ENCODE results near the gene EGR1.
"Not testable (repeated sequence)": the region's sequence is repeated elsewhere in the genome, so short reads cannot be mapped to it uniquely, and the experiment has no call there.

EGR1 gene

DNA sequence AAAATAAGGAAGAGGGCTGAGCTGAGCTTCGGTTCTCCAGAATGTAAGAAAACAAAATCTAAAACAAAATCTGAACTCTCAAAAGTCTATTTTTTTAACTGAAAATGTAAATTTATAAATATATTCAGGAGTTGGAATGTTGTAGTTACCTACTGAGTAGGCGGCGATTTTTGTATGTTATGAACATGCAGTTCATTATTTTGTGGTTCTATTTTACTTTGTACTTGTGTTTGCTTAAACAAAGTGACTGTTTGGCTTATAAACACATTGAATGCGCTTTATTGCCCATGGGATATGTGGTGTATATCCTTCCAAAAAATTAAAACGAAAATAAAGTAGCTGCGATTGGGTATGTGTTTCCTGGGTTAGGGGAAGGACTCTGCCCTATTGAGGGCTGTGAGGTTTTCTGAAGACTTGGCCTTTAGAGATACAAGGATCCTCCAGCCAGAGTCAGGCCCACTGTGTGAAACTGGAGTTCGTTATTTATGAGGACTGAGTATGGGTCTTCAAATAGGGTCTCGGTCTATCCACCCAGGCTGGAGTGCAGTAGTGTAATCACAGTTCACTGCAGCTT lies 3.8 kb downstream of the EGR1 start:
- no peak for DNase-seq (ENCODE audit: low read depth in 2 of 2, low spot score in 1 of 2)

DNA sequence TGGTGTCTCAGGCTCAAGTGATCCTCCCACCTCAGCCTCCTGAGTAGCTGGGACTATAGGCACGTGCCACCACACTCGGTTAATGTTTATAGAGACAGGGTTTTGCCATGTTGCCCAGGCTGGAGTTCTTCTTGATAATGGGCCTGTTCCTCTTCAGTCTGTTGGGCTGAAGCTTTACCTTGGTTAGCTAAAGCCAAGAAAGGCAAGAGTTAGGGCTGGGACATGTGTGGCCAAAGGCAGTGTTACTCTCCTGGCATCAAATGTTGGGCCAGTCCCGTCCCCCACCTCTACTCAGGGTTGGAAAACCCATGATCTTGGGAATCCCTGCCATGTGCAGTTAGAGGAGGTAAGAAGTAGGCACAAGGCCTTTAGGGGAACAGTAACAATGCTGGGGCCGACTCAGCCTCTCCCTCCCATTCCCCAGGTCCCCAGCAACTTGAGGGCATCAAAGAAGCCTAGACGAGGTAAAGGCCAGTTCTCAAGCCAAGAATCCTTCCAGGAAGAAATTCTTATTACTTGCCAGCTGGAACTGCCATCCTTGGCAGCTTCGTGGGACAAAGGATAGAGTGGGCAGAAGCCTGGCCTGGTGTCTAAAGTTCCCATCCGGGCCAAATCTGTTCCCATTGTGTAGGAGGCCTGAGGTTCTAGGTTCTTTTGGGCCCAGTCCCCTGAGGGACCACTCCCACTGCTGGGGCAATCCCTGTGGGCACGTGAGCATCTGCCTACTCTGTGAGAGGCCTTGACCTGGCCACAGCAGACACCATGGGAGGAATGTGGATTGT lies 4.5 kb downstream of the EGR1 start:
- no peak for DNase-seq (ENCODE audit: low read depth in 2 of 2, low spot score in 1 of 2)

DNA sequence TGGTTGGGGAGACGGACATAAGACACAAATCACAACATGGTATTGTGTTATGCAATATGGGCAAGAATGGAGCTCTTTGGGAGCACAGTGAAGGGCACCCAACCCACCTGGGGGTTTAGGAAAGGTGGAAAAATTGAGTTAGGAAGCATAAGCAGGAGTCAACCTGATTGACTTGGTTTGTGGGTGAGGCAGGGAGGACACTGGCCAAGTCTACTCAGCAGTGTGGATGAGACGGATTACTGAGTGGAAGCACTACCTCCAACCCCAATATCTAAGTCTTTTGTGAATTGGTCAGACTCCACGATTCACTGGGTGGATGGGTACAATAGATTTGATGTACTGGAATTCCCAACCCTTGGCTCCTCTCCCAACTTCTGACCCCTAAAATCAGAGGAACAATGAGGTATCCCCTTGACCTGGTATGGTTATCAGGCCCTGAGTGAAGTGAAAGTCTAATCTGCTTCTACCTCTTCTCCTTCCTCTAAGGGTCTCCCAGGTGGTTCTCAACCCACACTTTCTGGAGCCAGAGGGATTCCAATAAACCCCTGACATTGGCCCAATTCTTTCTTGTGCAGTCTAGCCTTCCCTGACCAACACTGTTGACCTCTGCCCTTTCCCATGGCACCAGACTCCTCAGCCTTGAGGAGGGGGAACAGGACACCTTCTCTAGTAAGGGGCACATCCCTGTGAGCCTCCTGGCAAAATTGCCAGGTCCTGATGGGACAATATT lies 5.2 kb downstream of the EGR1 start:
- DNase-seq (ENCODE audit: low read depth in 2 of 2, low spot score in 1 of 2): no peak

DNA sequence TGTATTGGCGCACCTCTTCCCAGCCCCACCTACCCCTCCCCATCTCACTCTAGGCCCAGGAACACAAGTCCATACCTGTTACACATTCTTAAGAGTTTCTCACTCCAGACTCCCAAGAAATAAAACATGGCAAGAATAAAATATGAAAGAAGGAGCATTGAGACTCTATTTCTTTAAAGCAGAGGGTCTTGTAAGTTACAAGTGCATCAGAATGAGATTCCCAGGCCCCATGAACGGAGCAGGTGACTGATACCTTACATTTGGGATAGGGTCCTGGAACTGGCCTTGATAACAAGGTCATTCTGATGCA lies 5.7 kb downstream of the EGR1 start:
- DNase-seq (ENCODE audit: low read depth in 2 of 2, low spot score in 1 of 2): no peak

DNA sequence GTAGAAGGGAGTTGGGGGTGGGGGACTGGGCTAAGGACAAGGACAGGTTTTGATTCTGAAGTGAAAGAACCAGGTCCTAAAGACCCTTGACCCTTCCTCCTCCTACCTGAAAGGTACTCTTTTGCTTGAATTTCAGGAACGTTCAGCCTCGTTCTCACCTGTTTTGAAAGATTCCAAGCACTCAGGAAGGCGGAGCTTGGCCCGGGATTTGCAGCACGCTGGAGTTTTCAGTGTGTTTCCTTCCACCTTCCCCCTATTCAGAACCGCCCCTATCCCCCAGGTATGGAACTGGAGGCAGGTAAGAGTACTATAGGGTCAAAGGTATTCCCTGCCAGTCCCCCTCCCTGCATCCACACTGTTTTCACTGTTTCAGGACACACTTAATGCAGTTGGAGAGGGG lies 7.1 kb downstream of the EGR1 start:
- no peak for DNase-seq (ENCODE audit: low read depth in 2 of 2, low spot score in 1 of 2)

DNA sequence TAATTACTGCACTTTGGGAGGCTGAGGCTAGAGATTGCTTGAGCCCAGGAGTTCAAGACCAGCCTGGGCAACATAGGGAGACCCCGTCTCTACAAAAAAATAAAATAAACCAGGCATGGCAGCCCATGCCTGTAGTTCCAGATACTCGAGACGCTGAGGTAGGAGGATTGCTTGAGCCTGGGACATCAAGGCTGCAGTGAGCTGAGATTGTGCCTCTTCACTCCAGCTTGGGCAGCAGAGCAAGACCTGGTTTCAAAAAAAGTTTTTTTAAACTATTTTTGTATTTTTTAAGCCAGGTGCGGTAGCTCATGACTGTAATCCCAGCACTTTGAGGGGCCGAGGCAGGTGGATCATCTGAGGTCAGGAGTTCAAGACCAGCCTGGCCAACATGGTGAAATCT lies 7.9 kb downstream of the EGR1 start:
- not testable (repeated sequence) for DNase-seq (ENCODE audit: low read depth in 2 of 2, low spot score in 1 of 2)

DNA sequence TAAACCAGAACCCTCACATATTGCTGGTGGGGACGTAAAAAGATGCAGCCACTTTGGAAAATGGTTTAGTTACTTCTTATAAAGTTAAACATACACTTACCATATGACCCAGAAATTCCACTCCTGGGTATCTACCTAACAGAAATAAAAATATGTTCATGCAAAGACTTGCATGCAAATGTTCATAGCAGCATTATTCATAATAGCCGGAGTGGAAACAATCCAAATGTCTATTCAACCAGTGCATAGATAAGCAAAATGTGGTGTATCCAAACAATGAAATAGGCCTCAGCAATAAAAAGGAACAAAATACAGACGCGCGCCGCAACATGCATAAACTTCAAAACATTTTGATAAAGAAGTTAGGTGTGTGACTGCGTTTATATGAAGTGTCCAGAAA lies 11.6 kb downstream of the EGR1 start:
- no peak for DNase-seq (ENCODE audit: low read depth in 2 of 2, low spot score in 1 of 2)

DNA sequence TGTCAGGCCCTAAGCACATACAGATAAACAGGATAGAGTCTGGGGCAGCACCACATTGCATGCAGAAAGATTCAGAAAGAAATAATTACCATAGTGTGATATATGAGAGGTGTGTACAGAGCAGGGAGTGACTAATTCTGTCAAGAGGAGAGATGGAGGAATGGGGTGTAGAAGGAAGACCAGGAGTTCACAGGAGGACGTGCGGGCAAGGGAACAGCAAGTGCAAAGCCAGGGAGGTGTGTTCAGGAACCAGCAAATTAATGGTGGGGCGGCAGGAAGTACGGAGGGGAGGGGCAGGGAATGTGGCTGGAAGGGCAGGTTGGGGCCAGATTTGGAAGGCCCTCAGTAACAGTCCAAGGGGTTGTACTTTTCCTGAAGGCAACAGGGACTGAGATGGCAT lies 17.4 kb downstream of the EGR1 start:
- DNase-seq (ENCODE audit: low read depth in 2 of 2, low spot score in 1 of 2): no peak

DNA sequence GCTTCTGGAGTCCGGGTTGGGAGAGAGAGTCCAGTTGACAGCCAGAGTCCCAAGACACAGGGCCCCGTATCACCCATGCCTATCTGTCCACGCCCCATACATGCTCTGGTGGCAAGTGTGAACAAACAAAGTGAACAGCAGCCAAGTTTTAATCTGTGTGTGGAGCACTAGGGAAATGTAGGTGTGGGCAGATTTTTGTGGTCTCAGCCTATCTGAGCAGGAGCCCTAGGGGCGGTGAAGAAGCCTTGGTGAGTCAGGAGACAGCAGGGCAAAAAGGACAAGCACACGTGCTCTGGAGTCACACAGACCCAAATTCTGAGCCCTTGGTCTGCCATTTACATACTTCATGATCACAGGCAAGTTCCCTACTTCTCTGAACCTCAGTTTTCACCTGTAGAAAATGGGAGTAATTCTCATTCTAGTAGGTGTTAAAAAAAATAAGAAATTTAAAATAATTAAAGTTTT lies 23.2 kb downstream of the EGR1 start:
- DNase-seq (ENCODE audit: low read depth in 2 of 2, low spot score in 1 of 2): no peak

DNA sequence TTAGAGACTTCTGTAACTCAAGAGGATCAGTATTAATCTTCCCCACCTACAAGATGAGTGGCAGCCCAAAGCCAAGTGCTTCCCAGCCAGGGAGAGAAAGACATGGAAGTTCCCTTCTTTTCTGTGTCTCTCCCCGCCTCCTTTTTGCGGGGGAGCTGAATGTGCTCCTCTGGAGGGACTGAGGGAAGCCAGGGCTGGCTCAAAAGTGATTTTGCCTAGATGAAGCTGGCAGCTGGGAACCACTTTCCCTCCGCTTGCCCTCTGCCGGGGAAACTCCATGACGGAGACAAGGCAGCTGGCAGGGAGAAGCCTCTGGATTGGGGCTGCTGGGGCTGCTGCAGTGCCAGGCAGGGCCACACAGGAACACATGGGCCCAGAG lies 24.4 kb downstream of the EGR1 start:
- no peak for DNase-seq (ENCODE audit: low read depth in 2 of 2, low spot score in 1 of 2)

DNA sequence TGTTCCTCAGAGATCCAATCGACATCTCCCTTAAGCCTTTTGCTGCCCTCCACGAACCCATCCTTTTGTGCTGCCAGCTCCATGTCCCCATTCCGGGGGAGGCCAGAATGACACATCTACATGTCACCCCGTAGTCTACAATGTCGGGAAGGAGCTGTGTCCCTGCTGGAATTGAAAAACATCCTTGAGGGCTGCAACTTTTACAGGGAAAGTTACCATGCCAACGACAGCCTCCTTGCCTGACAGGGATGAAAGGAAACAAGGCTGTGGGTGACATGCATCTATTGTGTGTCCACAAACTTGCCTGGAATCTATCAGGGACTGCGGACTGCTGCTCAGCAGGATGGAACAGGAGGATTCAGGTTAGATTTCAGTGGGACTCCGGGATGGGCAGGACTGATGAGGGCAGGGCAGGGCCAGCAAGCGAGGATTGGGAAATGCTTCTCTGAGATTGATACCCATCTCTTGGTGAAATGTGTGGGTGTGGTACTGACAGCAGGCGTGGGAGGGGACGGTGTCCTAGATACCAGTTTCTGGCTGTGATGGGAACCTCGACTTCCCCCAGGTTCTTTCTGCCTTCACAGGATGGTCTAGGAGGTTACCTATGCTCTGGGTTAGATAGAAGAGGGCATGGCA lies 25.5 kb downstream of the EGR1 start:
- DNase-seq (ENCODE audit: low read depth in 2 of 2, low spot score in 1 of 2): no peak

DNA sequence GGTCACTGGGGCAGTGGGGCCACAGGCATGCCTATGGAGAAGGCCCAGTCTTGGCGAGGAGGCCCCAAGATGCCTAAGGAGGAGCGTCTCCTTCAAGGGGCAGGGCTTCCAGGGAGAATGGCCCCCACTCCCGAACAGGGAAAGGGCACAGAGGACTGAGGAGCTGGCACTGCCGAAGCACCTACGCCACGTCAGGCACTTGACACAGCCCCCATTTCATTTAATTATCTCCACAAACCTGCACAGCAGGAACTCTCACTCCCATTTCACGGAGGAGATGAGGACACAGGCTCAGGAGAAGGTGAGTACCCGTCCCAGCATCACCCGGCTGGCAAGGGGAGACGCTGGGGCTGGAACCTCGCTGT lies 26.0 kb downstream of the EGR1 start:
- no peak for DNase-seq (ENCODE audit: low read depth in 2 of 2, low spot score in 1 of 2)

DNA sequence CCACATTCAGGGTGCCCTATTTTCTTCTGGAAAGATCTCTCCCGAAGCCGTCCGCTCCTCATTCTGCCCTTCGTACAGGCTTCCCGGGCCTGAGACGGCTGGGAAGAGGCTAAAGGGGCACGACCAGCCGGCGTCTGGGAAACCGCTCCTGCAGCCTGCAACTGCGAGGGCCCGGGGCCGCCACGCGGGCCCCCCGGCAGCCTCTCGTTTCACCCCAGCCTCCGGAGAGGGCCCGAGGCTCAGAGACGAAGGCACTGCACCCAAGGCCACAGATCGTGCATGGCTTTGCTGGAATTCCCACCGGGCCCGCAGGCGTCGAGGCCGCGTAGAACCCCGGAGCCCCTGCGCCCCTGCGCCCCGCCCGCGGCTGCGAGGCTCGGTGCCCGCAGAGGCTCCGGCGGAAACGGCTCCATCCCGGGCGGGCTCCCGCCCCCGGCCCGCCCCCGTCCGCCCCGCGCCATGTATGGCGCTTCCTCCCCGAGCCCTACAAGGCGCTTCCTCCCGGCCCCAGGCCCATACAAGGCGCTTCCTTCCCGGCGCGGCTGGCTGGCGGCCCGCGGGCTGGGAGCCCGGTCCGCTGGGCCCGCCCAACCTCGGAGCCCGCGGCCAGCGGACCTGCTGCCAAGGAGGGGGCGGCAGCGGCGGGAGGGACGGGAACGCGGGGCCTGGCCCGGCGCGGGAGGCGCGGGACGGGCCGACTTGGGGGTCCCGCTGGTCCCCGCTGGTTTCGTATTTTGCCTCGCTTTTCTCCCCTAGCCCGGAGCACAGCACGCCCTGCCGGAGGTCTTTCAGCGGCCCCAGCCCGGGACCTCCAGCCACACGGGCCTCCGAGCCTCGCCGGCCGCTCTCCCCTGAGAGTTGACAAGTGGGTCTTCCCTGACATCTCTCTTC lies 26.6 kb downstream of the EGR1 start:
- peak in 1 of 2 donors; percentile 70 for DNase-seq (ENCODE audit: low read depth in 2 of 2, low spot score in 1 of 2)

DNA sequence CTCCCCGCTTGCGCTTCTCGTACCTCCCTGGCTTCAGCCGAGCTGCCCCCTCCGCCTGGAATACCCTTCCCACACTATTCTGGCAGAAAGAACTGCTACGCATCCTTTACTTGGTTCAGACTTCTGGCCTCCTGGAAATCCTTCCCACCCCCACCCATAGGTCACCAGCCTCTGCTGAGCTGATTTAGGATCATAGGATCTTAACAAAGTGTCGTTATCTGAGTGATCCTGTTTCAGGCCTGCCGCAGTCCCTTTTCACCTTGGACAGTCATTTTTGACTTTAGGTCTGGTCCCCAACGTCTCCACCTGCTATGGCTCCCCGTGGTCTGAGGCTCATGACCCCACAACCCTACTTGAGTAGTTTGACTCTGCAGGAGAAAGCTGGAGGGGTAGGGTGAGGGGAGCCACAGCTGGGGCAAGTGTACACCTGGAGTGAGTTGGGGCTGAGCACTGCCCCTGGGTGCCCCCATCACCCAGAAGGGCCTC lies 27.3 kb downstream of the EGR1 start:
- DNase-seq (ENCODE audit: low read depth in 2 of 2, low spot score in 1 of 2): no peak

DNA sequence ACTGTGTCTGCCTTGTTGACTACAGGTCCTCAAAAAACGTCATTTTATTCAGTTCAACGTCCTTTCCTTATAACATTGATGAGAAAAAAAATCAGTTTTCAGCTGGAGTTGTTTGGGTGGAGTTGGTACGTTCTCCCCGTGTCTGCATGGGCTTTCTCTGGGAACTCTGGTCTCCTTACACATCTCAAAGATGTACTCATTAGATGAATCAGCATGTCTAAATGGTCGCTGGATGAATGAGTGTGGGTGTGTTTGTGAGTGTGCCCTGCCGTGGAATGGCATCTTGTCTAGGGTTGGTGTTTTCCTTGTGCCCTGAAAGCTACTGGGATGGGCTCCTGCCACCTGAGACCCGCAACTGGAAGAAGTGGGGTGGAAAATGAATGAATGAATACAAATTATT lies 30.1 kb downstream of the EGR1 start:
- no peak for DNase-seq (ENCODE audit: low read depth in 2 of 2, low spot score in 1 of 2)

DNA sequence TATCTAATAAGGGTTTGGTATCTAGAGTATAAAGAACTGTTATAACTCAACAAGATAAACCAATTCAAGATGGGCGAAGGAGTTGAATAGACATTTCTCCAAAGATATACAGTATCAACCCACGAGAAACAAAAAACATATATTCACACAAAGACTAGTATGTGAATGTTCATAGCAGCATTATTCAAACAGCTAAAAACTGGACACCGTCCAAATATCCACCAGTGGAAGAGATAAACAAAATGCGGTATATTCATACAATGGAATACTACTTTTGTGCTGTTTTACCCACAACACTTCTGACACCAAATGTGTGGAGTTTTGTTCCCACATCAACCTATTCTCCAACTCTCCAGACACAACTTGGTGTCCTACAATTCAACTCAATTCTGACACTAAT lies 33.1 kb downstream of the EGR1 start:
- no peak for DNase-seq (ENCODE audit: low read depth in 2 of 2, low spot score in 1 of 2)

DNA sequence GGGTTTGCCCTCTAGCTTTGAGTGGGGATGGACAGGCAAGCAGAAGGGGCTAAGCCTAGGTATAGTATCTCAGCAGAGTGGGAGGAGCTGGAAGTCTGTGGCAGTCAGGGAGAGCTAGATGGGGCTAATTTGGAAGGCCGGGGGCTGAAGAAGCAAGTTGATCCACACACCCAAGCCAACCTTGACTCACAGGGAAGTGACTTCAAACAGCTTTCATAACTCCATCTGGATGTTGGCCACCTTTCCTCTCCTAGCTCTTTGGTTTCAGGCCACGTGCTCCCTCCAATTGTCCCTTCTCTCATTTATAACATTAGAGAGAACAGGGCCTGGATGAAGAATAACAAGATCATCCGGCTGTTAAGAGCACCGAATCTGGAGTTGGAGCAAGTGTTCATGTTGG lies 36.8 kb downstream of the EGR1 start:
- no peak for DNase-seq (ENCODE audit: low read depth in 2 of 2, low spot score in 1 of 2)

DNA sequence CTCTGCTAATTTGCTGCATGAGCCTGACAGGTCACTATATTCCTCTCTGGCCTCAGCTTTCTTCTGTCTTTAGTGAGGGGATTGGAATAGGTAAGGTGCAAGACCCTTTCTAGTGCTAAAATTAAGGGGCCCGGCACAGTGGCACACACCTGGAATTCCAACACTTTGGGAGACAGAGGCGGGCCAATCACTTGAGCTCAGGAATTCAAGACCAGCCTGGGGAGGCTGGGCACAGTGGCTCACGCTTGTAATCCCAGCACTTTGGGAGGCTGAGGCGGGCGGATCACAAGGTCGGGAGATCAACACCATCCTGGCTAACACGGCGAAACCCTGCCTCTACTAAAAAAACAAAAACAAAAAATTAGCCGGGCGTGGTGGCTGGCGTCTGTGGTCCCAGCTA lies 37.2 kb downstream of the EGR1 start:
- no peak for DNase-seq (ENCODE audit: low read depth in 2 of 2, low spot score in 1 of 2)

DNA sequence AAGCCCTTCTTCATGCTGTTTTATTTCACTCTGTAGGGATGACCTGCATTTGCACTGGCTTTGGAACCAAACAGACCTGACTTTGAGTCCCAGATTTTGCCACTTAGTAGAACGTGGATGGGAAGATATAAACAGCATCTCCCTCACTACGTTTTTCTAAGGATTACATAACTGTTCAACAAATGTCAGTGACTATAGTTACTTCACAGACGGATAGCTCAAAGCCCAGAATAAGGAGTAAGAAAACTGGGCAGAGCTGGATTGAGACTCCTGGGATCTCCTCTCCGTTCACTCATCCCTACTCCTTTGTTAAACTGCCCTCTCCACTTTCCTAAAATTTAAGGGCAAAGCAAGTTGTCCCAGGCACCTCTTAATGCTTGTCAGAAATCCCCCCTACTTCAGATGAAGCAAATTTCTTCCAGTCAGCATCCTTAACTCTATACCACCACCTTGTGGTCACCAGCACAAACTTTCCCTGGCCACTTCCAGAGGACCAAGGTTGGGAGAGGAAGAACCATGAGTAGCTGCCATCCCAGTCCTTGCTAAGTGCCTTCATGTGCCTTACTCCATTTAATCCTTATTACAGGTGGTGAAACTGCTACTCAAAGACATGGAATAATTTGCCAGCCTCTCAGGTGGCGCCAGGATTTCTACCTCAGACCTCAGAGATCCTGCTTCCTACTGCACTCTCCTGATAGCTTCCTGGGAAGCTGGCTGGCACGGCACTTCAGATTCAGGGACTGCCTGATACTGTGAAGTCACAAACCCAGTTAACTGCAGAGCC lies 38.4 kb downstream of the EGR1 start:
- DNase-seq (ENCODE audit: low read depth in 2 of 2, low spot score in 1 of 2): no peak

DNA sequence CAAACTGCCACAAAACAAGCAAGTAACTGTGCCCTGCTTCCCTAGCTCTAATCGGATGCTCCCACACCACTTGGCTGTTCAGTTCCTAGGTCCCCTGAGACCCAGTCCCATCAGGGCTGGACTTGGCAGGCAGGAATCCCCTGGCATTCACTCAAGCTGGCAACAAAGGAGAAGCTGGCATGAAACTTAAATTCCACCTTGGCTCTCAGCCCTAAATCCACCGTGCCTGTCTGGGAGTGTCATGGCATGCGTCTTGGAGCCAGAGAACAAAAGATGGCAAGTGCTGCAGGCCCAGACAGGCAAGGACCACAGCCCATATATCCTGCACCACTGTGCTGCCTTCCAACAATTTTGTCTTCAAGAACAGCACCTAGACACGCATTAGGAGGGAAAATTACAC lies 39.5 kb downstream of the EGR1 start:
- no peak for DNase-seq (ENCODE audit: low read depth in 2 of 2, low spot score in 1 of 2)

Data from stimulated activated CD8-positive, alpha-beta memory T cell treated with anti-CD3 and anti-CD28 coated beads, Interleukin-4, amount 100 ng/mL, for 4 hours (primary cell).